ENCODE measurements around the gene PRKX.
"Not testable (repeated sequence)": the region's sequence is repeated elsewhere in the genome, so short reads cannot be mapped to it uniquely, and the experiment has no call there.

Gene PRKX

DNA sequence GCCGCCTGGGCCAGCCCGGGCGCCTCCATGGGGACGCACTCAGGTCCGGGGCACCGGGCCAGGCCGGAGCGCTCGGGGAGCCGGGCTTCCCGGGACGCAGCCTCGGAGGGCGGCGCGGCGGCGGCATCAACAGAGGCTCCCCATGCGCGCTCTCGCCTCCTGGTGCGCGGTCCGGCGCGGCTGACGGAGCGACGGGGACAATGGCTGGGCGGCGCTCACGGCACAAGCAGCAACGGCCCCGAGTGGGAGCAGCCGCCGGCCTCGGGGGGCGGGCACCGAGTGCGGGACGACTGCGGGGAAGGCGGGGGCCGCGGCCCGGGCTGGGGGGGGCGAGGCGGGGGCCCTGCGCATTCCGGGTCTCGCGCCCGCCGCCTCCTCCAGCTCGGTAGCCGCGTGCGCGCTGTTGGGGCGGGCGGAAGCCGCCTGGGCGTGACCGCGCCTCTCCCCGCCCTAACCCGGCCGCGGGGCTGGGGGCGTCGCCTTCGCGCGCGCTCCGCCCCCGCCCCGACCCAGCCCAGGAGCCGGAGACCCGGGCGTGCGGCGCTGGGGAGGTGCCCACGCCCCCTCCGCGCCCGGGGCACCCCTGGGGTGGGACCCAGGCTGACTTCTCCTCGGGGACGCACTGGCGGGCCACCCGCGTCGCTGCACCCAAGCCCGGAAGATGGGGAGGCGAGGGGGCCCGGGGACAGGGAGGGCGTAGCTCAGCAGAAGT is at the start of gene PRKX:
Gene PRKX, minus strand, starts transcription at position 425 of the 712 bp plus-strand sequence. Its CDS starts 396 bp downstream, at position 29.
- in situ Hi-C loops (cut with MboI; ENCODE audit: low pct_unique_long_range_greater_than_20kb, low sequenced_read_pairs): no loop called here

DNA sequence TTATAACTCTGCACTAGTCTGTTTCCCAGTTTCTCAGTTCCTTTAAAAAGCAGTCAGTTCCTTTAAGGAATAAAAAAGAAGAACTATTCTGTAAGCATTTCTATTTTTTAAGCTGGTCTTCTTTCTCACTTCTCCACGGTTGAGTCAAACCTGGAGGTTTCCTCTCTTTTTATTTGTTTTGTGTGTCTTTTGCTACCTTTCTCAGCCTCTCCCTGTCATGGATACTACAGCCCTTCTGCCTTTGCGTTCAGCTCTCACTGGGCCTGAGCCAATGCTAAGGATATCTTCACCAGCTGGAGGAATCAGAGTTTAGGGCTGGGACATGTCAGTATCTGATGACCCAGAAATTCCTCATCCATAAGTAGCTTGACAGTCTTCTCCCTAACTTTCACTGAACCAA is 49.7 kb upstream of the PRKX start:
- in situ Hi-C loops (cut with MboI; ENCODE audit: low pct_unique_long_range_greater_than_20kb, low sequenced_read_pairs): no loop called here
- DNase-seq: no peak

More for the DNA sequence above, at the start of gene PRKX:
- DNase-seq: peak; percentile 76

DNA sequence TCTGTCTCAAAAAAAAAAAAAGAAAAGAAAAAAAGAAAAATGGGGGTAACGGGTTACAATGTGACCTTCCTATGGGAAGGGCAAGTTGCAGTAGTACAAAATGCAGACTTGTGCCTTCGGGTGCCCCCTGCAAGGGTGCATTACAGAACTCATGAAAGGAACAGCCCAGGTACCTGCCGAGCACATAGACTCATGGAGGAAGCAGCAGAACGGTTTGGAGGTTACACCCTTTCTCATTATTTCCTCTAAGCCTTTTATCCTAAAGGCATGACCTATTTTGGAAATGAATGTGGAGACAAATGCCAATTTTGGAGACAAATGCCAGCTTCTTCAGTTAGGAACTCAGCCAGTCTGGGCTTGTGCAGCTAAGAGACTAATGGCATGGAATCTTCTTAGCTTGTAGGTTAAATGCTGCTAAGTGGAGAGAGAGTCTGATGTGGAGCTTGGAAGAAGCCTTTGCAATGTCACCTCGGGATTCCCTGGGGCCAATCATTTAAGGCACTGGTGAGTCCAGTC is 44.1 kb upstream of the PRKX start:
- DNase-seq: no peak
- in situ Hi-C loops (cut with MboI; ENCODE audit: low pct_unique_long_range_greater_than_20kb, low sequenced_read_pairs): no loop called here

DNA sequence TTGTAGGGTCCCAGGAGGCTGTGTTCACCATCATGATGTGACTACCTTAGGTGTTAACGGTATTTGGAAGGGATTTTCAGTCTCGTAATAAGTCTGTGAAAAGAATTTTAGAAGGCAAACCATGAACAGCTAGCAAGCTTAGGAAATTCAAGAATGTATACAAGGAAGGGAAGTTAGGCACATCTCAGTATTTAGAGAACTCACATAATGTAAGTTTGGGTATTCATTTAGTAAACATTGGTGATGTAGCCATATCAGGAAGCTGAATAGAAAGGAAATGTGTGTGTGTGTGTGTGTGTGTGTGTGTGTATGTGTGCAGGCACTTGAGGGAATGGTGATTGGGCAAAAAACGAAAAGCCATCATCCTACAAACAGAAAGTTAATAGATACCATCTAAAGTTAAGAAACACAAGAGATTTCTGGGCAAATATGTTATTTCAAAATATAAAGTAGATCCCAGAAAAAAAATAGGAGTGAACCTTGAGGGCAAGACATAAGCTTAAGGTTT is 34.7 kb upstream of the PRKX start:
- peak; percentile 26 for DNase-seq
- in situ Hi-C loops (cut with MboI; ENCODE audit: low pct_unique_long_range_greater_than_20kb, low sequenced_read_pairs): no loop called here

DNA sequence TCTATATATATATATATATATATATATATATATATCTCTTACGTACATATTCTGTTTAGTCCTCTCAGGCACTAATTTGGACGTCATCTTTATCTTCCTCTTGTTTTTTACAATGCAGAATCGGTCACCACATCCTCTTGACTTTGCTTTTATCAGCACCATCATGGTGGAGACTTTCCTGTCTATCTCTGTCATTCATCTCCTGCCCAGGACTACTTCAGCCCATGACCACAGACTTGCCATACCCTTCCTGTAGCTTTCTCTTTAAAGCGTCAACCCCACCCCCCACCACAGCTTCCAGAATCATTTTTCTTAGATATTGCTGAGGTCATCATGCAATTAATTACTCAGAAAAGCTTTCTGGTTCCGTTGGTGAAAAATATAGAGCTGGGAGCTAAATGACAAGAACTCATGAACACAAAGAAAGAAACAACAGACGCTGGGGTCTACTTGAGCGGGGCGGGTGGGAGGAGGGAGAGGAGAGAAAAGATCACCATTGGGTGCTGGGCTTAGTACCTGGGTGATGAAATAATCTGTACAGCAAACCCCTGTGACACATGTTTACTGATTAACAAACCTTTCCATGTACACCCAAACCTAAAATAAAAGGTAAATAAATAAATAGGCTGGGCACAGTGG is 30.5 kb upstream of the PRKX start:
- in situ Hi-C loops (cut with MboI; ENCODE audit: low pct_unique_long_range_greater_than_20kb, low sequenced_read_pairs): no loop called here
- DNase-seq: peak; percentile 90

DNA sequence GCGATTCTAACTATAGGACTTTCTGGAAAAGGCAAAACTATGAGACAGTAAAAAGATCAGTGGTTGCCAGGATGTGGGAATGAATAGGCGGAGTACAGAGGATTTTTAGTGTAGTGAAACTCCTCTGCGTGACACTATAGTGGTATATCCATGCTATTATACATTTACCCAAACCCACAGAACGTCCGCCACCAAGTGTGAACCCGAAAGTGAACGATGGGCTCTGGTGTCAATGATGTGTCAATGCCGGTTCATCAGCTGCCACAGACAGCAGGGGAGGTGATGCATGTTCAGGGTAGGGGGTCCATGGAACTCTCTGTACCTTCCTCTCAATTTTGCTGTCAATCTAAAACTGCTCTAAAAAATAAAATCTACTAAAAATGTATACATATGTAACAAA is 27.5 kb upstream of the PRKX start:
- in situ Hi-C loops (cut with MboI; ENCODE audit: low pct_unique_long_range_greater_than_20kb, low sequenced_read_pairs); DNase-seq: not testable (repeated sequence)

DNA sequence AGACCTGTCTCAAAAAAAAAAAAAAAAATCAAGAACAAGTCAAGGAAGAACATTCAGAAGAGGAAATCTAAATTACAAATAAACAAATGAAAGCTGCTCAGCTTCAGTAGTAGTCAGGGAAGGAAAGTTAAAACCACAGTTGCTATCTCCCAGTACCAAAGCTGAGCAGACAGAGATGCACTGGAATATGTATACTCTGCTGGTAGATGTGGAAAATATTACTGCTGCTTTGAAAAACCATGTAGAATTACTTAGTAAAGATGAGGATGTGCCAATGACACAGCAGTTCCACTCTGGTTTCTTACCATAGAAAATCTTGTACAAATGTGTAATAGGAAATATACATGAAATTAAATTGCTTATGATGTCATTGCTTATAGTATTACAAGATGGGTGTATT is 25.1 kb upstream of the PRKX start:
- DNase-seq: no peak
- in situ Hi-C loops (cut with MboI; ENCODE audit: low pct_unique_long_range_greater_than_20kb, low sequenced_read_pairs): no loop called here

DNA sequence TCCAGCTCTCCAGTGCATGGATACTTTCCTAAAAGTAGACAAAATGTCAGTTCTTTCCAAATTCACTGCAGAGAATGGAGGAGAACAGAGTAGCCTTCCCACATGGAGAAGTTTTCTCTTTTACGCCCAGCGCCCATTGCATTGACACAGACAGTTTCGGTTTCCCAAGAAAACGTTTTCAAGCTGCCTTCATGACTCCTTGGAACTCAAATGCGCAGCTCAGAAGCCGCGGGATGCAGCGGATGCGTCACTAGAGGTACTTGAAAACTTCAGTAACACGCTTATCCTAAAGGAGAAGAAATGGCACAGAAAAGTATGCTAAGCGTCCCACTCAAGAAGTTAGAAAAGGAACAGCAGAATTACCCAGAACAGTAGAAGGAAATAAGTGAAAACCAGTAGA is 23.1 kb upstream of the PRKX start:
- in situ Hi-C loops (cut with MboI; ENCODE audit: low pct_unique_long_range_greater_than_20kb, low sequenced_read_pairs): not testable (repeated sequence)

DNA sequence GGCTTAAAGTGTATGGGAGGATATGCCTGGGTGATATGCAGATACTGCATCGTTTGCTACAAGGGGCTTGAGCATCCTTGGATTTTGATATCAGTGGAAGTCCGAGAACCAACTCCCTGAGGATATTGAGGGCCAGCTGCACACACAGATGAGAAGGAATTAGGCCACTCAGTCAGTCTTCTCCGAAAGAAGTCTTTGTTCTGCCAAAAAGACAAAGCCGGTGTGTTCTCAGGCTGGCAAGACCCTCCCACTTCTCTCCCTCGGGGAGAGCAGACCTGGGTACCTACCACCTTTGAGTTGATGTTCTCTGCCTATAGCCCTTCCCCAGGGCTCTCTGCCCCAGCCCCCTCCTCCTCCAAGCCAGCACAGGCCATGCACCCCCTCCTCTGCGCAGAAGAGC is 22.4 kb upstream of the PRKX start:
- DNase-seq; in situ Hi-C loops (cut with MboI; ENCODE audit: low pct_unique_long_range_greater_than_20kb, low sequenced_read_pairs): not testable (repeated sequence)

More for the DNA sequence above, 23.1 kb upstream of the PRKX start:
- not testable (repeated sequence) for DNase-seq

DNA sequence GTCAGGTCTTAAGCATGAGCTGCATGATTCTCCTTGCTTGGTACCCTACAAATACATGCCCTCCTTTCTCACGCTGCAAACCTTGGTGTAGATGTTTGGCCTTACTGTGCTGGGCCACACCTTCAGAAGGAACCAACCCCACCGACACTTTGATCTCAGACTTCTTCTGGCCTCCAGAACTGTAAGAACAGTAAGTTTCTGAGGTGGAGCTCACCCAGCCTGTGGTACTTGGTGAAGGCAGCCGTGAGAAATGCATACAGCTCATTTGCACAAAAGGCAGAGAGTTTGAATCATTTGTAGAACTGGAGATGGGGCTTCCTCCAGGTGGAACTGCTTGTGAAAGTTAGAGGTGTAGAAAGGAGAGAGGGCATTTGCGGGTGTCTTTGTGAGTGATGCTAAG is 21.0 kb upstream of the PRKX start:
- in situ Hi-C loops (cut with MboI; ENCODE audit: low pct_unique_long_range_greater_than_20kb, low sequenced_read_pairs); DNase-seq: not testable (repeated sequence)

DNA sequence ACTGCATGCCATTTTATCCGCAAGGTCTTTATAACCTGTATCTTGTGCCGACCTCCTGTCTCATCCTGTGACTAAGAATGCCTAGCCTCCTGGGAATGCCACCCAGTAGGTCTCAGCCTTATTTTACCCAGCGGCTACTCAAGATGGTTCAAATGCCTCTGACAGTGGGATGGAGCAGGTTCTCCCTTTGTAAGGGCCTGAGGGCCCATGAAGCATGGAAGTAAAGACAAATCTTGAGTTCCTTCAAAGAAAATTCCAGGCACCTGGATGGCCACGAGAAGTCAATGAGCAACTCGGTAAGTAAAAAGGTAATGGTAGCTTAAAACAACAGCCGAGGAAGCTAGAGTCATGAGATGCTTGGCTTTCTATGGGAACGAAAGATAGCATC is 19.6 kb upstream of the PRKX start:
- no peak for DNase-seq
- in situ Hi-C loops (cut with MboI; ENCODE audit: low pct_unique_long_range_greater_than_20kb, low sequenced_read_pairs): no loop called here

DNA sequence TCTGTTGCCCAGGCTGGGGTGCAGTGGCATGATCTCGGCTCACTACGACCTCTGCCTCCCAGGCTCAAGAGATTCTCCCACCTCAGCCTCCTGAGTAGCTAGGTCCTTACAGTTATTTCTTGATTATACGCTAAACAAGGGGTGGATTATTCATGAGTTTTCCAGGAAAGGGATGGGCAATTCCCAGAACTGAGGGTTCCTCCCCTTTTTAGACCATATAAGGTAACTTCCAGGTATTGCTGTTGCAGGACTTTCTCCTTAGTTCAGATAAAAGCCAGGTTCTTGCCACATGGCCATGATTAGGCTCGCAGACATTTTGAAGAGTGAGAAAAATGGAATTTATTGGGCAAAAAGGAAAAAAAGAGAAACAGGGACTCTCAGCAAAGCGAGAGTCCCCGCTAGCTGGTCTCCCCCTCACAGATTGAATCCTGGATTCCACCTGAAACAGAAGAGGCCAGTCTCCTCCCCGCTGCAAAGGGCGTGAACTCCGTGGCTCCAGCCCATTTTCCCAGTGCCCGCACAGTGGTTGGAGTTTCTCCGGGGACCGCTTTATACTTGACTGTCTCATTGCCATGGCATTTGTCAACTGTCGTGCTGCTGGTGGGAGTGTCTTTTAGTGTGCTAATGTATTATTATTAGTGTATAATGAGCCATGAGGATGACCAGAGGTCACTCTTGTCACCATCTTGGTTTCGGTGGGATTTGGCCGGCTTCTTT is 19.0 kb upstream of the PRKX start:
- in situ Hi-C loops (cut with MboI; ENCODE audit: low pct_unique_long_range_greater_than_20kb, low sequenced_read_pairs): not testable (repeated sequence)

DNA sequence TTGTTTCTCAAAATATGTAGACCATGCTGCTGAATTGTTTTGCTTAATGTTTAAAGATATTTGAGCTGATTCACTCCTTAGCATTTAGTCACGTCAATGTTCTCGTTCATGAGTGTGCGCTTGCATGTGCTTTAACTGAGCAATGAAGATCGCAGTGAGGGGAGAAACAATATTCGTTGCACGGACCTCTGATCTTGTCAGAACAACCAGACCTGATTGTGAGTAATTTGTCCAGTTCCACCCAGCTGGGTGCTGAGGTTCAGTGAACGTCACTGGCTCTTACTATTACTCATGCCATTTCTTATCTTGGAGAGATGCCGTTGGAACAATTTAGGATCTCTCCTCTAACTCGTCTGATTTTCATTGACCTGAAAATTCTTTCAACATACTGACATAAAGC is 15.0 kb upstream of the PRKX start:
- DNase-seq: no peak
- in situ Hi-C loops (cut with MboI; ENCODE audit: low pct_unique_long_range_greater_than_20kb, low sequenced_read_pairs): no loop called here

More for the DNA sequence above, 19.0 kb upstream of the PRKX start:
- DNase-seq: not testable (repeated sequence)

DNA sequence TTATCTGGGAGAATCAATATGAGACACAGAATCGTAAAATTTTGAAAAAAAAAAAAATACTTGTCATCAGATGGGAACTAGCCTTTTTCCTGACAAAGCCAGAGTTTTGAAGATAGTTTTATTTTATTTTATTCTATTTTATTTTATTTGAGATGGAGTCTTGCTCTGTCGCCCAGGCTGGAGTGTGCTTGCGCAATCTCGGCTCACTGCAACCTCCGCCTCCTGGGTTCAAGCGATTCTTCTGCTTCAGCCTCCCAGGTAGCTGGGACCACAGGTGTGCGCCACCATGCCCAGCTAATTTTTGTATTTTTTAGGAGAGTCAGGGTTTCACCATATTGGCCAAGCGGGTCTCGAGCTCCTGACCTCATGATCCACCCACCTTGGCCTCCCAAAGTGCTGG is 10.0 kb upstream of the PRKX start:
- in situ Hi-C loops (cut with MboI; ENCODE audit: low pct_unique_long_range_greater_than_20kb, low sequenced_read_pairs); DNase-seq: not testable (repeated sequence)

DNA sequence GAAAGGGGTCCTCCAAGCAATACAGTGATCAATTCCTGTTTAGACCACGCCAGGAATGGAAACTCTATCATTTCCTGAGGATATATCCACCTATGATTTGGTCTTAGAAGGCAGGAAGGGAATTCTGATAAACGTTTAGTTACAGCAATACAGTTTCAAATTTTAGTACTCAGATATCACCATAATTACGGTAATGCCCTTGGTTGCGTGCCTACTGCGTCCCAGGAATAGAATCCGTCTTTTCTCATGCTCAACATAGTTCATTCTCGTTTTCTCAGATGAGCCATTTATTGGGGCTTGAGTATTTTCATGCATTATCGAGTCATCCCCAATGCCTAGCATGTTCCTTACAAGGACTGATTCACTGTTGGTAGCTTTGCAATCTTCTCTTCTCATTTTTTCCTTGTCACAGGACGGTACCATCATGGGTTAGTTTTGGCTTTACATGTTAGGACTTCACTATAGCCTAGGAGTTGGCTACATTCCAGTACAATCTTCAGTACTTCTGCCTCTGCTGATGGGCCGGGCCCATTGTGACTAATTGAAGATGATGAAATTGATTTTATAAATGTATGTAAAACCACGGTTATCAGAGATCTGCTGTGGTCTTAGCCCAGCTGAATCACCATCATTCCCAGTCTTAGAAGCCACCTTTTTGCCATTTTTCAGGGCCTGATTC is 4.4 kb upstream of the PRKX start:
- in situ Hi-C loops (cut with MboI; ENCODE audit: low pct_unique_long_range_greater_than_20kb, low sequenced_read_pairs): no loop called here
- no peak for DNase-seq

DNA sequence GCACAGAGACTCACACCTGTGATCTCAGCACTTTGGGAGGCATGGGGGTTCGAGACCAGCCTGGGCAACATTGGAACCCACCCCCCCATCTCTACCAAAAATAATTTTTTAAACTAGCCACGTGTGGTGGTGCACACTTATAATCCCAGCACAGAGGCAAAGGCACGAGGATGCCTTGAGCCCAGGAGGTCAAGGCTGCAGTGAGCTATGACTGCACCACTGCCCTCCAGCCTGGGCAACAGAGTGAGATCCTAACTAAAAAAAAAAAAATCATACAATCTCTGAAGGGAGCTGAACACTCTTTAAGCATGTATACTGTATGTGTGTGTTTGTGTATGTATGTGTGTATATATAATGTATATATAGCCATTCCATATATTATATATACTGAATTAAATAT is 2.5 kb upstream of the PRKX start:
- in situ Hi-C loops (cut with MboI; ENCODE audit: low pct_unique_long_range_greater_than_20kb, low sequenced_read_pairs): no loop called here
- no peak for DNase-seq

DNA sequence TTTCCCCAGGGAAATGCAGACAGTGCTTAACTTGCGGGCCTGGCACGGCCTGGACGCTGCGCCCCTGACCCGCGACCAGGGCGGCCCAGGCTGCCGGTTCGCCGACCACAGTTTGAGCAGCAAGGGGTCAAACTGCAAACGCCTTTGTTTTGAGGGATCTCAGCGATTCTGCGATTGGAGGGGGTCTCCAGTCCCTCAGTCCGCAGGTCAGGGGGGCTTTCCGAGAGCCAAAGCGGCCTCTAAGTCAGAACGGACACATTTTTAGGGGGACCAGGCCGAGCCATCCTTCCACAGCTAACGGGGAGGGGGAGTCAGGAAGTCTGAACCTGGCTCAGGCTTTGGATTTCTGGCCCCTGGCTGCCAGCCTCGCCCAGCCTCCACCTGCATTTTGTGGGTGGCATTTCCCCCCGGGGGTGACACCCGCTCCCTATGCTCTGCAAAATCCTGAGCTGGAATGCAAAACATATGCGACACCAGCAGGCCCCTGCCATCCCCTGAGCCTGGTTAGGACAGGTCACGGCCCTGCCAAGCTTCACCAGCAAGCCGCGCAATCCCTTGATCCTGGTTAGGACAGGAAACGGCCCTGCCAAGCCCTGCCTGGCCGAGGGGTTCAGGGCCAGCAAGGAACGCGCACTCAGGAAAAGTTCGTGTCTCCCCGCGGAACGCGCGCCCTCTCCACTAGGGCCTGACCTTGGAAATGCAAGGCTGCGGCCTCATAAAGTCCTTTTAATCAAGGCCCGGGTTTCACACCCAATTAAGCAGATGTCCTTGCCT is 1.4 kb upstream of the PRKX start:
- DNase-seq; in situ Hi-C loops (cut with MboI; ENCODE audit: low pct_unique_long_range_greater_than_20kb, low sequenced_read_pairs): not testable (repeated sequence)

DNA sequence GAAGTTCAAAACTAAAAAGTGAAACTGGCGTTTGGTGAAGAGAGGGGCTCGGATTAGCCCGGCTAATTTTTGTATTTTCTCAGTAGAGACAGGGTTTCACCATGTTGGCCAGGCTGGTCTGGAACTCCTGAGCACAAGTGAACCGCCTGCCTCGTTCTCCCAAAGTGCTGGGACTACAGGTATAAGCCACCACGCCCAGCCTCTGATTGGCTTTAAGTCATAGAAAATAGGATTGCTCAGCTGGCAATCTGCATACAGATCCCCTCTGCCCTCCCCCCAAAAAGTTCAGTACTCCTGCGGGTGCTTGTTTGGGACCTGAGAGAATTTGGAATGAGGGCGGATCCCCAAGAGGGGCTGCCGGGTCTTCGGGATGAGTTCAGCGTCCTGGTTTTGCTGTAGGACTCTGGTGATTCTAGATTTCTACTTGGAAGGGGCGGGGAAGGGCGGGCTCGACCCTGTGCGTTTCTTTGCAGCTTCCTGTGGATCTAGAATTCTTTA is 537 bp upstream of the PRKX start:
- no peak for DNase-seq
- in situ Hi-C loops (cut with MboI; ENCODE audit: low pct_unique_long_range_greater_than_20kb, low sequenced_read_pairs): no loop called here
